ENCODE results near the gene TMEM218.

TMEM218 gene

GRCh38 chr11:125052047-125052446 is 59.4 kb downstream of the TMEM218 start:
- Histone ChIP-seq H3K4me3 (IDR thresholded peaks at IDR 0.05; ENCODE audit: insufficient read depth, low read depth, low read length) (no peak overlapping the region), H3K4me1 (ENCODE audit: low read depth, poor library complexity, severe bottlenecking) (no peaks in the 10 kb centered on the region), H3K9ac (no peak overlapping the region), H3K27me3 (ENCODE audit: insufficient read depth, low read depth) (no peaks in the 10 kb centered on the region), H3K4me2 (no peak overlapping the region), H4K20me1 (ENCODE audit: insufficient read depth) (no peaks in the 10 kb centered on the region), H3K36me3 (ENCODE audit: insufficient read depth) (no peaks in the 10 kb centered on the region), H2AFZ (ENCODE audit: low read depth) (no peak overlapping the region), H3K79me2 (ENCODE audit: insufficient read depth, low read depth) (no peaks in the 10 kb centered on the region), H3K27ac (no peak overlapping the region)
- TF ChIP-seq CTCF (conservative IDR thresholded peaks at IDR 0.05; ENCODE audit: low read depth, low read length) = no peak

- H3K79me2 ChIP-seq (ENCODE audit: insufficient read depth, low read depth) = no peaks in the 10 kb centered on the region
- no peak overlapping the region for H3K9ac ChIP-seq
- no peak overlapping the region for H3K4me2 ChIP-seq
- no peak for TF ChIP-seq CTCF (conservative IDR thresholded peaks at IDR 0.05; ENCODE audit: low read depth, low read length)
- no peak overlapping the region for H2AFZ ChIP-seq (ENCODE audit: low read depth)
- no peak overlapping the region for H3K27ac ChIP-seq
- H4K20me1 ChIP-seq (ENCODE audit: insufficient read depth) = no peaks in the 10 kb centered on the region
- no peaks in the 10 kb centered on the region for H3K36me3 ChIP-seq (ENCODE audit: insufficient read depth)
- no peaks in the 10 kb centered on the region for H3K27me3 ChIP-seq (ENCODE audit: insufficient read depth, low read depth)
- no peak overlapping the region for H3K4me3 ChIP-seq (IDR thresholded peaks at IDR 0.05; ENCODE audit: insufficient read depth, low read depth, low read length)
- no peaks in the 10 kb centered on the region for H3K4me1 ChIP-seq (ENCODE audit: low read depth, poor library complexity, severe bottlenecking)
These were observed 62.1 kb downstream of the TMEM218 start for GRCh38 chr11:125049164-125049792.

Data from KMS-11 (cell line).